Hepatocyte (in vitro differentiated cells): ENCODE results near the gene C4orf17.

Source experiments
- EZH2phosphoT487 ChIP-seq: fragments of 200-600 bp; sonication (generic); IDR thresholded peaks from one replicate; pipeline ENCODE4 v1.6.1; 2018; ENCODE audit warnings: antibody characterized with exemption, mild to moderate bottlenecking, low read depth, moderate library complexity; ENCODE audit not compliant: unreplicated experiment, severe bottlenecking
- TF ChIP-seq, protein P1 (sequence below): fragments of 200-600 bp; sonication (generic); IDR thresholded peaks from 2 replicates; pipeline ENCODE4 v1.5.1; 2016; ENCODE audit warnings: antibody characterized with exemption, mild to moderate bottlenecking; ENCODE audit not compliant: poor library complexity

DNA sequence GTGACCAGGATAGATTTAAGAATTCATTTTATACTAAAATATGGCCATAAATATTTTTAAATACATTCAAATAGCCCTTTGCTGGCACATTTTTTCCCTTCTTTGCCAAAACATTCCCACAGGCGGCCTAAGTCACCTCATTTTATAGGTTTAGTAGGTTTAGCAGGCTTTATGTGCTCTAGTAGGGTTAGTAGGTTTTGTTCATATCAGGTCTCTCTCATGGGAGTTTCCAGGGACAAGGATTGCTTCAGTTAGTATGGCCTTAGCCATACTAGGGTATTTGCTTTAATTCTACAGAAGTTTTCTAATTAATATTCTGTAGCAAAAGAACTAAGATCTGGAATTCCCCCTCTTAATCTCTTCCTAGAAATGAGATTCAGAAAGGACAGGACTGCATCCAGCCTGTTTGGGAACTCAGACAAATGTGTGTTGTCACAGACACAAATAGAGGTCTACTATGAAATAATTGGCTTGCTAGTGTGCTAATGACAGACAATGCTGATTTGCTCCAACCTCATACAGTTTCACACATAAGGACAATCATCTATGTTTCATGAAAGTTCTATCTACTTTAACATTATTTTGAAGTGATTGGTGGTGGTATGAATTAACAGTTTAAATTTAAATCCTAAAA, 63.0 kb downstream of the C4orf17 start:
- TF ChIP-seq, protein P1, sequence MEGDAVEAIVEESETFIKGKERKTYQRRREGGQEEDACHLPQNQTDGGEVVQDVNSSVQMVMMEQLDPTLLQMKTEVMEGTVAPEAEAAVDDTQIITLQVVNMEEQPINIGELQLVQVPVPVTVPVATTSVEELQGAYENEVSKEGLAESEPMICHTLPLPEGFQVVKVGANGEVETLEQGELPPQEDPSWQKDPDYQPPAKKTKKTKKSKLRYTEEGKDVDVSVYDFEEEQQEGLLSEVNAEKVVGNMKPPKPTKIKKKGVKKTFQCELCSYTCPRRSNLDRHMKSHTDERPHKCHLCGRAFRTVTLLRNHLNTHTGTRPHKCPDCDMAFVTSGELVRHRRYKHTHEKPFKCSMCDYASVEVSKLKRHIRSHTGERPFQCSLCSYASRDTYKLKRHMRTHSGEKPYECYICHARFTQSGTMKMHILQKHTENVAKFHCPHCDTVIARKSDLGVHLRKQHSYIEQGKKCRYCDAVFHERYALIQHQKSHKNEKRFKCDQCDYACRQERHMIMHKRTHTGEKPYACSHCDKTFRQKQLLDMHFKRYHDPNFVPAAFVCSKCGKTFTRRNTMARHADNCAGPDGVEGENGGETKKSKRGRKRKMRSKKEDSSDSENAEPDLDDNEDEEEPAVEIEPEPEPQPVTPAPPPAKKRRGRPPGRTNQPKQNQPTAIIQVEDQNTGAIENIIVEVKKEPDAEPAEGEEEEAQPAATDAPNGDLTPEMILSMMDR: no peak
- no peak for TF ChIP-seq EZH2phosphoT487
